Sigmoid colon (tissue), 7 donors: ENCODE measurements around the gene CNGB1. TPM values are rescaled to one million over a fixed set of nuclear protein-coding genes. Genes with fewer than 3 reads are reported as not detected.

Experiments
- DNase-seq: peaks from one replicate; pipeline ENCODE4 v3.0.0-alpha.2; 2019
- H3K27ac ChIP-seq, 4 donors: fragments of 200-600 bp; sonication (generic); one replicate each; pipeline ENCODE4 v1.5.1; 2016 to 2019; ENCODE audit warnings: mild to moderate bottlenecking in 1 of 4
- H3K27me3 ChIP-seq, 3 donors: fragments of 200-600 bp; sonication (generic); one replicate each; pipeline ENCODE4 v1.5.1; 2019; ENCODE audit warnings: mild to moderate bottlenecking in 1 of 3
- H3K36me3 ChIP-seq, 4 donors: fragments of 200-600 bp; sonication (generic); one replicate each; pipeline ENCODE4 v1.5.1; 2016 to 2019
- H3K4me1 ChIP-seq, 4 donors: fragments of 200-600 bp; sonication (generic); one replicate each; pipeline ENCODE4 v1.5.1; 2017 to 2019
- H3K4me3 ChIP-seq, 4 donors: fragments of 200-600 bp; sonication (generic); one replicate each; pipeline ENCODE4 v1.5.1; 2017 to 2019; ENCODE audit warnings: mild to moderate bottlenecking in 2 of 4, moderate library complexity in 1 of 4
- H3K9me3 ChIP-seq, 4 donors: fragments of 200-600 bp in 3 of 4; sonication (generic) in 3 of 4; one replicate each; pipeline versions ENCODE4 v1.5.1 to v1.6.1; 2013 to 2019
- EP300 ChIP-seq, 4 donors: sonication (generic); formaldehyde crosslinking; IDR thresholded peaks; one replicate each; pipeline ENCODE4 v1.6.1; 2017; ENCODE audit warnings: antibody characterized with exemption in 4 of 4
- POLR2A ChIP-seq, 2 donors: fragments of 450-650 bp; IDR thresholded peaks; one replicate each; pipeline ENCODE4 v1.6.1; 2016; ENCODE audit warnings: antibody characterized with exemption in 2 of 2, mild to moderate bottlenecking in 2 of 2, moderate library complexity in 2 of 2
- POLR2AphosphoS5 ChIP-seq, 4 donors: sonication (generic); formaldehyde crosslinking; IDR thresholded peaks; one replicate each; pipeline ENCODE4 v1.6.1; 2017; ENCODE audit warnings: antibody characterized with exemption in 4 of 4
- WGBS, 2 donors: extraction: QIAGEN DNeasy Blood & Tissue Kit; methylation state at CpG; one replicate each; pipeline ENCODE4 v1.1.7; 2013; 5-methylcytosine and 5-hydroxymethylcytosine counted together
- intact Hi-C: fragments of 100-400 bp; cut with DNase I; formaldehyde crosslinking; loops from one replicate; pipeline ENCODE4 v1.15.1; 2023
- polyA plus RNA-seq, 3 donors: library from polyadenylated mRNA; stranded (reverse); fragments of 200-250 nt; gene quantifications; one replicate each; pipeline ENCODE4 v1.2.3, GENCODE V29; 2013
- total RNA-seq, 4 donors: library from RNA; depleted of rRNA; stranded (reverse); fragments of >200 nt; gene quantifications; one replicate each; pipeline ENCODE4 v1.1.0, GENCODE V29; 2016
- TF ChIP-seq, protein P1 (sequence below), 4 experiments: fragments of 450-650 bp in 3 of 4; fragments of 200-600 bp in 1 of 4; IDR thresholded peaks; one replicate each; pipeline ENCODE4 v1.5.1; 2016 to 2019; ENCODE audit warnings: antibody characterized with exemption in 4 of 4, mild to moderate bottlenecking in 3 of 4, moderate library complexity in 2 of 4
- donor health status: healthy with polysubstance abuse.
- donor health status: Bipolar disorder and iron deficiency.
- donor health status: healthy.

The CNGB1 gene
- total and polyA plus RNA-seq, 7 donors = 0.70 to 13.0 (median 1.4) TPM; not detected in 3

DNA sequence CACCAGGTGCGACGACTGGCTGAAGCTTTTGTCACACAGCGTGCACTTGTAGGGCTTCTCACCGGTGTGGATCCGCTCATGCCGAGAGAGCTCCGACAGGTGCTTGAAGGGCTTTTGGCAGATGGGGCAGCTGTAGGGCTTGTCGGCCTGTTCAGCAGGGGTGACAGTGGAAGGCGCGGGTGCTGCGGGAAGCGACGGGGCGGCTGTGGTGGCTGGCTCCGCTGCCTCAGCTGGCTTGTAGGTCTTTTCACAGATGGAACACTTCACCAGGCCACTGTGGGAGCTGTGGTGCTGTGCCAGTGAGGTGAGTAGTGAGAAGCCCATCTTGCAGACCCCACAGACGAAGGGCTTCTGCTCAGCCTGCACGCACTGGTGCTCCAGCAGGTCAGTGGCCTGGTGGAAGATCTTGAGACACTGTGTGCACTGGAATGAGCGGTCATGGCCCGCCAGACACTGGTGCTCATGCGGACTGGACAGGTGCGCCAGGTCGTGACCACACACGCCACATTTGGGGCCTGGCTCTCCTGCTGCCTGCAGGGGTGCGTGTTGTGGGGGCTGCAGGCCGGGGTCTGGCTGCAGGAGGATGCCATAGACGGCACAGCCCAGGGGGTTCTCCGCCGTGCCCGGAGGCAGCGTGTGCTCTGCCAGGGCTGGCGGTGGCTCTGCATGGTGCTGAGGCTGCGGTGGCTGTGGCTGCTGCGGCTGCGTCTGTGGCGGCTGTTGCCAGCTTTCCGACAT, 26.8 kb upstream of the CNGB1 start:
- intact Hi-C loops = no loop called here
- Histone ChIP-seq H3K27me3 (no peaks in the 10 kb centered on the region), H3K36me3 (peaks cover 7 to 46% (median 27%) of the 10 kb centered on the region in 4 donors), H3K9me3 (no peaks in the 10 kb centered on the region), H3K4me3 (no peak overlapping the region), H3K4me1 (peaks cover 0 to 53% (median 28%) of the 10 kb centered on the region in 4 donors), H3K27ac (no peak overlapping the region)
- TF ChIP-seq, protein P1, sequence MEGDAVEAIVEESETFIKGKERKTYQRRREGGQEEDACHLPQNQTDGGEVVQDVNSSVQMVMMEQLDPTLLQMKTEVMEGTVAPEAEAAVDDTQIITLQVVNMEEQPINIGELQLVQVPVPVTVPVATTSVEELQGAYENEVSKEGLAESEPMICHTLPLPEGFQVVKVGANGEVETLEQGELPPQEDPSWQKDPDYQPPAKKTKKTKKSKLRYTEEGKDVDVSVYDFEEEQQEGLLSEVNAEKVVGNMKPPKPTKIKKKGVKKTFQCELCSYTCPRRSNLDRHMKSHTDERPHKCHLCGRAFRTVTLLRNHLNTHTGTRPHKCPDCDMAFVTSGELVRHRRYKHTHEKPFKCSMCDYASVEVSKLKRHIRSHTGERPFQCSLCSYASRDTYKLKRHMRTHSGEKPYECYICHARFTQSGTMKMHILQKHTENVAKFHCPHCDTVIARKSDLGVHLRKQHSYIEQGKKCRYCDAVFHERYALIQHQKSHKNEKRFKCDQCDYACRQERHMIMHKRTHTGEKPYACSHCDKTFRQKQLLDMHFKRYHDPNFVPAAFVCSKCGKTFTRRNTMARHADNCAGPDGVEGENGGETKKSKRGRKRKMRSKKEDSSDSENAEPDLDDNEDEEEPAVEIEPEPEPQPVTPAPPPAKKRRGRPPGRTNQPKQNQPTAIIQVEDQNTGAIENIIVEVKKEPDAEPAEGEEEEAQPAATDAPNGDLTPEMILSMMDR (IDR thresholded peaks at IDR 0.05) = no peak
- TF ChIP-seq POLR2AphosphoS5 (IDR thresholded peaks at IDR 0.05) = no peak
- no peak for TF ChIP-seq POLR2A (IDR thresholded peaks at IDR 0.05)
- no peak for TF ChIP-seq EP300 (IDR thresholded peaks at IDR 0.05)
- WGBS, 2 donors = 96% methylated on average over 36 of the region's 36 CpGs
- DNase-seq = no peak

DNA sequence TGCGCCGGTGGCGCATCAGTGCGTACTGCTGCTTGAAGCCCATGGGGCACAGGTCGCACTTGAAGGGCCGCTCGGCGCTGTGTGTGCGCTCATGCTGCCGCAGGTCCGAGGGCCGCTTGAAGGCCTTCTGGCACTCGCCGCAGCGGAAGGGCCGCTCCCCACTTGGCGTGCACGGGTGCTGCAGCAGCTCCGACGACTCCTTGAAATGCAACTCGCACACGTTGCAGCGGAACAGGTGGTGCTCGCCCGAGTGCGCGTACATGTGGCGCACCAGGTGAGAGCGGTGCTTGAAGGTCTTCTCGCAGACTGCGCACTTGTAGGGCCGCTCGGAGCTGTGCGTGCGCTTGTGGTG, 26.2 kb upstream of the CNGB1 start:
- Histone ChIP-seq H3K4me1 (peaks cover 0 to 51% (median 28%) of the 10 kb centered on the region in 4 donors), H3K36me3 (peaks cover 7 to 43% (median 27%) of the 10 kb centered on the region in 4 donors), H3K27me3 (no peaks in the 10 kb centered on the region), H3K4me3 (no peak overlapping the region), H3K27ac (no peak overlapping the region), H3K9me3 (no peaks in the 10 kb centered on the region)
- intact Hi-C loops = no loop called here
- no peak for TF ChIP-seq POLR2A (IDR thresholded peaks at IDR 0.05)
- no peak for TF ChIP-seq POLR2AphosphoS5 (IDR thresholded peaks at IDR 0.05)
- TF ChIP-seq, protein P1 (IDR thresholded peaks at IDR 0.05) = no peak
- TF ChIP-seq EP300 (IDR thresholded peaks at IDR 0.05) = no peak
- 97 to 98% methylated on average over 35 of the region's 35 CpGs for WGBS, 2 donors
- DNase-seq = no peak

DNA sequence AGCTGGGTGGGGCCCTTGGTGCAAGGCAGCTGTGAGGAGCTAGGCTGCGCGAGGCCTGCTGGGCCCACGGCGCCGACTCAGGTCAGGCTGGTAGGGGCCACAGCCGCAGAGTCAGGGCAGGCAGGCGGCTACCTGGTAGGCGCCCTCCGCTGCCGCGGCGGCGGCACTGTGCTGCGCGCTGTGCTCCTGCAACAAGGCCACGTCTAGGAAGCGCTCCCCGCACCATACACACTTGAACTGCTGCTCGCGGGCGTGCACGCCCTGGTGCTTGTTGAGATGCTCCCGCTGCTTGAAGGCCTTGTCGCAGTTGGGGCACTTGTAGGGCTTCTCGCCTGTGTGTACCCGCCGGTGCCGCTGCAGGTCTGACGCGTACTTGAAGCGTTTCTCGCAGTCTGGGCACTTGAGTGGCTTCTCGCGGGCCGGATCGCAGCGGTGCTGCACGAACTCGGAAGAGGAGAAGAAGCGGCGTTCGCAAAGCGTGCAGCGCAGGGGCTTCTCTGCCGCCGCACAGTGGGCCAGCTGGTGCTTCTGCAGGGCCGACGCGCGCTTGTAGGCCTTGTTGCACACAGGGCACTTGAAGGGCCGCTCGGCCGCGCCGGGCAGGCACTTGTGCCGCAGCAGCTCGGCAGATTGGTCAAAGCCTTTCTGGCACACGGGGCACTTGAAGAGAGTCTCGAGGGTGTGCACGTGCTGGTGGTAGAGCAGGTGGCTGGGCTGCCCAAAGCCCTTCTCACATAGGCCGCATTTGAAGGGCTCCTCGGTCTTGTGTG, 25.7 kb upstream of the CNGB1 start:
- Histone ChIP-seq H3K27ac (no peak overlapping the region), H3K4me3 (no peak overlapping the region), H3K9me3 (no peaks in the 10 kb centered on the region), H3K36me3 (peaks cover 7 to 43% (median 27%) of the 10 kb centered on the region in 4 donors), H3K27me3 (no peaks in the 10 kb centered on the region), H3K4me1 (peaks cover 0 to 45% (median 23%) of the 10 kb centered on the region in 4 donors)
- intact Hi-C loops = no loop called here
- WGBS, 2 donors = 97 to 98% methylated on average over 62 of the region's 62 CpGs
- no peak for DNase-seq
- TF ChIP-seq EP300 (IDR thresholded peaks at IDR 0.05) = no peak
- no peak for TF ChIP-seq POLR2A (IDR thresholded peaks at IDR 0.05)
- TF ChIP-seq, protein P1 (IDR thresholded peaks at IDR 0.05) = no peak
- TF ChIP-seq POLR2AphosphoS5 (IDR thresholded peaks at IDR 0.05) = no peak

DNA sequence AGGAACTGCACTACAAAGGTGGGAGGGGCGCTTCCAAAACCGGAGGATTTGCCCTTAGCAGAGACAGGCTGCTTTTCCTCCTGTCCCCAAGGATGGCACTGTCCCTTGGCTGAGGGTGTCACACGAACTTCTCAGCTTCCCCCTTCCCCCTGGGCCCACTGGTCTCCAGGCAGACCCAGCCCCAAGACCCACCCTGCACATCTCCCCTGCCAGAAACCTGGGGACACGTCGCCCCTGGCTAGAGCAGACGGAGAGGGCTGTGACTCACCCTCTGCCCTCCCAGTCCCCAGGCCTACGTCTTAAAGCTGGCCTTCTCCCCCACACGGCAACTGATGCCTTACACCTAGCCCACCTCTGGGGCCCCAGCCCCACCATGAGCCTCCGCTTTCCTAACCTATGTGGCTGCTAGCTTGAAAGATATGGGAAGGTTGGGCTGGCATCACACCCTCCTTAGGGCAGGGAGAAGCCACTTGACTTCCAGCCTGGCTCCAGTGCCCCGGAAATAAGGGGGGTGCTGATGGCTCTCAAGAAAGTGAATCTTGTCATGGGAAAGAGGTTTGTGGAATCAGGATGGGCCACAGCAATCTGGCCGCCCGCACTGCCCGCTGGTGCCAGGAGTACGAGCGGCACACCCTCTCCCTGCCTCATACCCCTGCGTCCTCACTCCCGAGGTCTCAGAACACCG, 24.9 kb upstream of the CNGB1 start:
- H3K4me1 ChIP-seq = peaks cover 0 to 40% (median 21%) of the 10 kb centered on the region in 4 donors
- WGBS, 2 donors = 93 to 94% methylated on average over 18 of the region's 18 CpGs
- DNase-seq = no peak
- H3K36me3 ChIP-seq = peaks cover 7 to 43% (median 27%) of the 10 kb centered on the region in 4 donors
- no peak overlapping the region for H3K4me3 ChIP-seq
- no peak overlapping the region for H3K27ac ChIP-seq
- H3K9me3 ChIP-seq = no peaks in the 10 kb centered on the region
- no peaks in the 10 kb centered on the region for H3K27me3 ChIP-seq
- TF ChIP-seq, protein P1 (IDR thresholded peaks at IDR 0.05) = no peak
- TF ChIP-seq EP300 (IDR thresholded peaks at IDR 0.05) = no peak
- TF ChIP-seq POLR2A (IDR thresholded peaks at IDR 0.05) = no peak
- TF ChIP-seq POLR2AphosphoS5 (IDR thresholded peaks at IDR 0.05) = no peak
- intact Hi-C loops = no loop called here
